HCT116 (cell line): Measurements from ENCODE around the gene METTL18. TPM values are rescaled to one million over a fixed set of nuclear protein-coding genes. Genes with fewer than 3 reads are reported as not detected.
"Not testable (repeated sequence)": the region's sequence is repeated elsewhere in the genome, so short reads cannot be mapped to it uniquely, and the experiment has no call there.

Source experiments
- ATAC-seq: fragments of 200-7000 bp; cut with Tn5 transposase; 2 replicates; pipeline ENCODE4 v1.9.1; 2020; ENCODE audit warnings: mild to moderate bottlenecking, moderate library complexity
- BruUV-seq: library from RNA; stranded (reverse); fragments of 400-500 nt; replicated peaks from 2 replicates; lab custom pipeline; 2021; lab: Mats Ljungman, UMichigan
- CTCF ChIA-PET: fragments of 300-600 bp; sonication (Branson Sonifier 250); formaldehyde crosslinking; loops from one replicate; lab custom pipeline; 2021; ENCODE audit warnings: antibody characterized with exemption; lab: Charles Lee
- POLR2A ChIA-PET: fragments of 300-600, 350-600 bp; sonication (Branson Sonifier 250); formaldehyde crosslinking; loops from one replicate; lab custom pipeline; 2021; ENCODE audit warnings: antibody characterized with exemption; lab: Charles Lee
- RAD21 ChIA-PET, 2 experiments: fragments of 300-600 bp; sonication (Branson Sonifier 250); formaldehyde crosslinking; loops; one replicate each; lab custom pipeline; 2023; ENCODE audit warnings: low total read pairs in 2 of 2; ENCODE audit not compliant: uncharacterized antibody in 2 of 2, unreplicated experiment in 2 of 2, low non-redundant PET in 1 of 2; lab: Charles Lee
- DNase-seq: peaks from one replicate; pipeline ENCODE4 v3.0.0-alpha.2; 2010; ENCODE audit warnings: low read depth, low spot score
- H2AFZ ChIP-seq: fragments of 200-600 bp; shearing (Covaris generic), sonication (generic); 2 replicates; pipeline ENCODE4 v1.6.1; 2017; ENCODE audit warnings: low read depth, mixed run types, mixed read lengths, antibody characterized with exemption, low read length; ENCODE audit not compliant: poor library complexity, severe bottlenecking
- H3K27ac ChIP-seq: 2 replicates; pipeline ENCODE4 v1.5.1; 2012; ENCODE audit warnings: low read depth, low read length
- H3K27me3 ChIP-seq: fragments of 200-600 bp; sonication (generic); 2 replicates; pipeline ENCODE4 v1.6.1; 2016; ENCODE audit warnings: mixed run types, low read length, mixed read lengths; ENCODE audit not compliant: insufficient read depth
- H3K36me3 ChIP-seq, 2 experiments: fragments of 200-500 bp in 1 of 2; fragments of 200-600 bp in 1 of 2; sonication (Bioruptor generic) in 1 of 2; sonication (generic) in 1 of 2; 2 replicates each; pipeline versions ENCODE4 v1.5.1 to v1.6.1; 2014 to 2016; ENCODE audit warnings: low read length in 2 of 2, inconsistent platforms in 1 of 2, mixed read lengths in 1 of 2, mixed run types in 1 of 2; ENCODE audit not compliant: insufficient read depth in 2 of 2, control insufficient read depth in 1 of 2
- H3K4me1 ChIP-seq, 2 experiments: fragments of 200-600 bp in 1 of 2; sonication (generic) in 1 of 2; 2 replicates each; pipeline versions ENCODE4 v1.5.1 to v1.6.1; 2012 to 2017; ENCODE audit warnings: low read length in 2 of 2, inconsistent platforms in 1 of 2, mild to moderate bottlenecking in 1 of 2, mixed read lengths in 1 of 2, mixed run types in 1 of 2, moderate library complexity in 1 of 2; ENCODE audit not compliant: insufficient read depth in 2 of 2, control insufficient read depth in 1 of 2
- H3K4me2 ChIP-seq: fragments of 200-600 bp; sonication (generic); 2 replicates; pipeline ENCODE4 v1.6.1; 2017; ENCODE audit warnings: mixed run types, low read length, mixed read lengths
- H3K4me3 ChIP-seq, 2 experiments: fragments of 200-600 bp in 1 of 2; sonication (generic) in 1 of 2; replicated peaks in 1 of 2; 2 replicates each; pipeline ENCODE4 v1.5.1; 2011 to 2016; ENCODE audit warnings: low read length in 2 of 2, control low read depth in 1 of 2, low read depth in 1 of 2, mild to moderate bottlenecking in 1 of 2, mixed read lengths in 1 of 2, mixed run types in 1 of 2
- H3K79me2 ChIP-seq: fragments of 200-600 bp; sonication (generic); 2 replicates; pipeline ENCODE4 v1.6.1; 2017; ENCODE audit warnings: mild to moderate bottlenecking, mixed run types, low read length, moderate library complexity, mixed read lengths; ENCODE audit not compliant: insufficient read depth
- H3K9ac ChIP-seq: fragments of 200-600 bp; sonication (generic); 2 replicates; pipeline ENCODE4 v1.6.1; 2016; ENCODE audit warnings: low read length, mixed read lengths
- H3K9me2 ChIP-seq: fragments of 200-600 bp; sonication (generic), shearing (Covaris generic); 2 replicates; pipeline ENCODE4 v1.6.1; 2017; ENCODE audit warnings: mixed run types, mild to moderate bottlenecking, moderate library complexity; ENCODE audit not compliant: insufficient read depth
- H3K9me3 ChIP-seq, 2 experiments: fragments of 200-500 bp in 1 of 2; fragments of 200-600 bp in 1 of 2; sonication (Bioruptor generic) in 1 of 2; sonication (generic) in 1 of 2; 2 replicates each; pipeline ENCODE4 v1.6.1; 2014 to 2017; ENCODE audit warnings: low read length in 2 of 2, mixed read lengths in 2 of 2, inconsistent platforms in 1 of 2, low read depth in 1 of 2, mild to moderate bottlenecking in 1 of 2, mixed run types in 1 of 2, moderate library complexity in 1 of 2; ENCODE audit not compliant: control insufficient read depth in 1 of 2, insufficient read depth in 1 of 2
- H4K20me1 ChIP-seq: fragments of 200-600 bp; sonication (generic), shearing (Covaris generic); 2 replicates; pipeline ENCODE4 v1.6.1; 2017; ENCODE audit warnings: mixed run types, mild to moderate bottlenecking, moderate library complexity; ENCODE audit not compliant: insufficient read depth
- CBX3 ChIP-seq: IDR thresholded peaks from 2 replicates; pipeline ENCODE4 v1.6.1; 2012; ENCODE audit warnings: low read depth
- CEBPB ChIP-seq: IDR thresholded peaks from 2 replicates; pipeline ENCODE4 v1.6.1; 2012; ENCODE audit warnings: low read depth
- EGR1 ChIP-seq: IDR thresholded peaks from 2 replicates; pipeline ENCODE4 v1.6.1; 2012; ENCODE audit warnings: low read depth
- FOSL1 ChIP-seq: IDR thresholded peaks from 2 replicates; pipeline ENCODE4 v1.6.1; 2012; ENCODE audit warnings: low read depth
- JUND ChIP-seq: IDR thresholded peaks from 2 replicates; pipeline ENCODE4 v1.6.1; 2012
- MAX ChIP-seq: IDR thresholded peaks from 2 replicates; pipeline ENCODE4 v1.6.1; 2012
- RAD21 ChIP-seq: IDR thresholded peaks from 2 replicates; pipeline ENCODE4 v1.6.1; 2012; ENCODE audit warnings: low read depth, mild to moderate bottlenecking
- SIN3A ChIP-seq: IDR thresholded peaks from 2 replicates; pipeline ENCODE4 v1.6.1; 2012; ENCODE audit warnings: low read depth
- SP1 ChIP-seq: IDR thresholded peaks from 2 replicates; pipeline ENCODE4 v1.6.1; 2012; ENCODE audit warnings: low read depth
- YY1 ChIP-seq: IDR thresholded peaks from 2 replicates; pipeline ENCODE4 v1.6.1; 2011; ENCODE audit warnings: low read length, low read depth, moderate library complexity, mild to moderate bottlenecking; ENCODE audit not compliant: insufficient replicate concordance; ENCODE audit errors: extremely low read depth
- ZNF274 ChIP-seq: fragments of 200-500 bp; sonication (Bioruptor generic); IDR thresholded peaks from 2 replicates; pipeline ENCODE4 v1.6.1; 2014; ENCODE audit warnings: mild to moderate bottlenecking, low read depth, low read length, inconsistent platforms
- intact Hi-C: fragments of 100-400 bp; cut with micrococcal nuclease; formaldehyde crosslinking; loops from 2 replicates; pipeline ENCODE4 v1.10.0; 2022
- total RNA-seq: library from RNA; stranded (reverse); gene quantifications from one replicate; pipeline ENCODE4 v1.2.1, GENCODE V29; 2021; ENCODE audit not compliant: unreplicated experiment
- TF ChIP-seq, protein P1 (sequence below): IDR thresholded peaks from 2 replicates; pipeline ENCODE4 v1.6.1; 2011; ENCODE audit warnings: mild to moderate bottlenecking, low read length, moderate library complexity; ENCODE audit not compliant: insufficient replicate concordance; ENCODE audit errors: extremely low read depth
- TF ChIP-seq, protein P2 (sequence below): IDR thresholded peaks from 2 replicates; pipeline ENCODE4 v1.6.1; 2012; ENCODE audit warnings: low read depth

The METTL18 gene
- total RNA-seq, 1 experiment from 2014 or later = 7.4 TPM

DNA sequence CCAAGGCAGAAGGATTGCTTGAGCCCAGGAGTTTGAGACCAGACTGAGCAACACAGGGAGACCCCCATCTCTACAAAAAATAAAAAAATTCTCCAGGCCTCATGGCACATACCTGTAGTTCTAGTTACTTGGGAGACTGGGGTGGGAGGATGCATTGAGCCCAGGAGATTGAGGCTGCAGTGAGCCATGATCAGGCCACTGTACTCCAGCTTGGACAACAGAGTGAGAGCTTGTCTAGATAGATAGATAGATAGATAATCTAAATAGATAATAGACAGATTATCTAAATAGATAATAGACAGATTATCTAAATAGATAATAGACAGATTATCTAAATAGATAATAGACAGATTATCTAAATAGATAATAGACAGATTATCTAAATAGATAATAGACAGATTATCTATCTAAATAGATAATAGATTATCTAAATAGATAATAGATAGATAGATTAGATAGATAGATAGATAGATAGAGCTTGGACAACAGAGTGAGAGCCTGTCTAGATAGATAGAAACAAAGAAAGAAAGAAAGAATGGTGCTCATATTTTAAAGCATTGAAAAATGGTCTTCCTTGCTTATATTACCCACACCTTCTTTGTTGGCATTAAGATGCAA is 16.8 kb upstream of the METTL18 start:
- H3K79me2 ChIP-seq, RAD21 ChIA-PET, H3K36me3 ChIP-seq, H2AFZ ChIP-seq, H3K4me3 ChIP-seq, intact Hi-C loops, DNase-seq, H3K9me2 ChIP-seq, H3K9ac ChIP-seq, H4K20me1 ChIP-seq, H3K9me3 ChIP-seq, BruUV-seq, H3K27me3 ChIP-seq, ATAC-seq, CTCF ChIA-PET, H3K4me1 ChIP-seq, POLR2A ChIA-PET, H3K4me2 ChIP-seq, H3K27ac ChIP-seq: not testable (repeated sequence)

GRCh38 chr1:169809370-169810095 is 14.8 kb upstream of the METTL18 start:
- Histone ChIP-seq H3K4me2 (no peak overlapping the region), H3K36me3 (peaks cover 8 to 9% of the 10 kb centered on the region in 2 experiments; a peak in 2 of 4 replicates), H3K4me1 (no peaks in the 10 kb centered on the region), H4K20me1 (no peaks in the 10 kb centered on the region), H3K9me2 (no peaks in the 10 kb centered on the region), H3K79me2 (no peaks in the 10 kb centered on the region), H3K4me3 (no peak overlapping the region), H3K27ac (no peak overlapping the region), H3K9ac (no peak overlapping the region), H2AFZ (no peak overlapping the region), H3K9me3 (no peaks in the 10 kb centered on the region), H3K27me3 (no peaks in the 10 kb centered on the region)
- POLR2A ChIA-PET = no interaction called here
- CTCF ChIA-PET = interaction anchor here (0.6 to 2.5 kb wide), 12 partner anchors 8 to 1206 kb away, joined by 3 to 21 read pairs (median 3); partner anchors contain the start of gene F5
- DNase-seq = peak; percentile 21
- peak; percentile 68 for ATAC-seq
- intact Hi-C loops = loop anchor here (1.0 to 10.0 kb wide), 6 partner anchors 97 to 1207 kb away; partner anchors contain the start of genes F5 and SELL
- no TSS peak for BruUV-seq
- RAD21 ChIA-PET = interaction anchor here in 1 of 2 experiments (0.9 kb wide), 1 partner anchor 208 kb away, joined by 3 read pairs; no protein-coding TSS in a partner anchor
- TF ChIP-seq SIN3A = no peak
- no peak for TF ChIP-seq CBX3
- peak; percentile 77 for TF ChIP-seq RAD21
- TF ChIP-seq EGR1 = no peak
- no peak for TF ChIP-seq SP1
- TF ChIP-seq JUND = no peak
- TF ChIP-seq, protein P1, sequence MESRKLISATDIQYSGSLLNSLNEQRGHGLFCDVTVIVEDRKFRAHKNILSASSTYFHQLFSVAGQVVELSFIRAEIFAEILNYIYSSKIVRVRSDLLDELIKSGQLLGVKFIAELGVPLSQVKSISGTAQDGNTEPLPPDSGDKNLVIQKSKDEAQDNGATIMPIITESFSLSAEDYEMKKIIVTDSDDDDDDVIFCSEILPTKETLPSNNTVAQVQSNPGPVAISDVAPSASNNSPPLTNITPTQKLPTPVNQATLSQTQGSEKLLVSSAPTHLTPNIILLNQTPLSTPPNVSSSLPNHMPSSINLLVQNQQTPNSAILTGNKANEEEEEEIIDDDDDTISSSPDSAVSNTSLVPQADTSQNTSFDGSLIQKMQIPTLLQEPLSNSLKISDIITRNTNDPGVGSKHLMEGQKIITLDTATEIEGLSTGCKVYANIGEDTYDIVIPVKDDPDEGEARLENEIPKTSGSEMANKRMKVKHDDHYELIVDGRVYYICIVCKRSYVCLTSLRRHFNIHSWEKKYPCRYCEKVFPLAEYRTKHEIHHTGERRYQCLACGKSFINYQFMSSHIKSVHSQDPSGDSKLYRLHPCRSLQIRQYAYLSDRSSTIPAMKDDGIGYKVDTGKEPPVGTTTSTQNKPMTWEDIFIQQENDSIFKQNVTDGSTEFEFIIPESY = no peak
- TF ChIP-seq MAX = no peak
- no peak for TF ChIP-seq YY1
- TF ChIP-seq FOSL1 = no peak
- TF ChIP-seq, protein P2, sequence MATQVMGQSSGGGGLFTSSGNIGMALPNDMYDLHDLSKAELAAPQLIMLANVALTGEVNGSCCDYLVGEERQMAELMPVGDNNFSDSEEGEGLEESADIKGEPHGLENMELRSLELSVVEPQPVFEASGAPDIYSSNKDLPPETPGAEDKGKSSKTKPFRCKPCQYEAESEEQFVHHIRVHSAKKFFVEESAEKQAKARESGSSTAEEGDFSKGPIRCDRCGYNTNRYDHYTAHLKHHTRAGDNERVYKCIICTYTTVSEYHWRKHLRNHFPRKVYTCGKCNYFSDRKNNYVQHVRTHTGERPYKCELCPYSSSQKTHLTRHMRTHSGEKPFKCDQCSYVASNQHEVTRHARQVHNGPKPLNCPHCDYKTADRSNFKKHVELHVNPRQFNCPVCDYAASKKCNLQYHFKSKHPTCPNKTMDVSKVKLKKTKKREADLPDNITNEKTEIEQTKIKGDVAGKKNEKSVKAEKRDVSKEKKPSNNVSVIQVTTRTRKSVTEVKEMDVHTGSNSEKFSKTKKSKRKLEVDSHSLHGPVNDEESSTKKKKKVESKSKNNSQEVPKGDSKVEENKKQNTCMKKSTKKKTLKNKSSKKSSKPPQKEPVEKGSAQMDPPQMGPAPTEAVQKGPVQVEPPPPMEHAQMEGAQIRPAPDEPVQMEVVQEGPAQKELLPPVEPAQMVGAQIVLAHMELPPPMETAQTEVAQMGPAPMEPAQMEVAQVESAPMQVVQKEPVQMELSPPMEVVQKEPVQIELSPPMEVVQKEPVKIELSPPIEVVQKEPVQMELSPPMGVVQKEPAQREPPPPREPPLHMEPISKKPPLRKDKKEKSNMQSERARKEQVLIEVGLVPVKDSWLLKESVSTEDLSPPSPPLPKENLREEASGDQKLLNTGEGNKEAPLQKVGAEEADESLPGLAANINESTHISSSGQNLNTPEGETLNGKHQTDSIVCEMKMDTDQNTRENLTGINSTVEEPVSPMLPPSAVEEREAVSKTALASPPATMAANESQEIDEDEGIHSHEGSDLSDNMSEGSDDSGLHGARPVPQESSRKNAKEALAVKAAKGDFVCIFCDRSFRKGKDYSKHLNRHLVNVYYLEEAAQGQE = no peak
- no peak for TF ChIP-seq ZNF274
- no peak for TF ChIP-seq CEBPB
